ENCODE data around the gene FAAP100.

The FAAP100 gene

GRCh38 chr17:81556175-81556691 is 4.1 kb upstream of the FAAP100 start:
- no peak overlapping the region for H3K4me3 ChIP-seq (ENCODE audit: low read length)
- DNase-seq (ENCODE audit: low read depth) = no peak
- TF ChIP-seq CTCF (conservative IDR thresholded peaks at IDR 0.05; ENCODE audit: low read depth, low read length) = no peak

GRCh38 chr17:81553616-81554181 is 1.5 kb upstream of the FAAP100 start:
- H3K4me3 ChIP-seq (ENCODE audit: low read length) = peak overlapping the region; percentile 78

GRCh38 chr17:81553018-81553615 is 964 bp upstream of the FAAP100 start:
- H3K4me3 ChIP-seq (ENCODE audit: low read length) = peak overlapping the region; percentile 78
- peak; percentile 51 for DNase-seq (ENCODE audit: low read depth)
- TF ChIP-seq CTCF (conservative IDR thresholded peaks at IDR 0.05; ENCODE audit: low read depth, low read length) = peak; percentile 12

More at GRCh38 chr17:81553616-81554181, 1.5 kb upstream of the FAAP100 start:
- peak; percentile 81 for DNase-seq (ENCODE audit: low read depth)
- no peak for TF ChIP-seq CTCF (conservative IDR thresholded peaks at IDR 0.05; ENCODE audit: low read depth, low read length)

- no peak for TF ChIP-seq CTCF (conservative IDR thresholded peaks at IDR 0.05; ENCODE audit: low read depth, low read length)
- no peak for DNase-seq (ENCODE audit: low read depth)
- H3K4me3 ChIP-seq (ENCODE audit: low read length) = peak overlapping the region; percentile 78
Observed at GRCh38 chr17:81551458-81552243, 502 bp downstream of the FAAP100 start.

- peak overlapping the region; percentile 78 for H3K4me3 ChIP-seq (ENCODE audit: low read length)
- no peak for TF ChIP-seq CTCF (conservative IDR thresholded peaks at IDR 0.05; ENCODE audit: low read depth, low read length)
- no peak for DNase-seq (ENCODE audit: low read depth)
Observed at GRCh38 chr17:81550830-81551457, 1.2 kb downstream of the FAAP100 start.

- no peak for TF ChIP-seq CTCF (conservative IDR thresholded peaks at IDR 0.05; ENCODE audit: low read depth, low read length)
- H3K4me3 ChIP-seq (ENCODE audit: low read length) = no peak overlapping the region
- DNase-seq (ENCODE audit: low read depth) = no peak
Observed at GRCh38 chr17:81550285-81550684, 1.9 kb downstream of the FAAP100 start.

Data from retinal pigment epithelial cell (primary cell).